ENCODE data around the gene DLGAP1. TPM values are rescaled to one million over a fixed set of nuclear protein-coding genes. Genes with fewer than 3 reads are reported as not detected.

DLGAP1 gene
- total and polyA plus RNA-seq, 9 donors, result 2.0 to 42.7 (median 3.8) TPM

GRCh38 chr18:3649633-3650426 lies 805.3 kb downstream of the DLGAP1 start:
- TF ChIP-seq POLR2A (IDR thresholded peaks at IDR 0.05) (no peak), CTCF (IDR thresholded peaks at IDR 0.05) (no peak)
- no peak overlapping the region for H3K27ac ChIP-seq
- H3K36me3 ChIP-seq, result no peaks in the 10 kb centered on the region
- DNase-seq, result peak in 4 of 5 donors; percentile 45 to 68 (median 56)
- peaks cover 12% of the 10 kb centered on the region for H3K4me1 ChIP-seq (ENCODE audit: insufficient read depth)
- H3K4me3 ChIP-seq, result no peak overlapping the region
- intact Hi-C loops (cut with DNase I), result loop anchor here in 1 of 4 donors (5.0 kb wide), 1 partner anchor 53 kb away; no protein-coding TSS in a partner anchor
- H3K9me3 ChIP-seq, result no peaks in the 10 kb centered on the region
- 39 to 81% (median 55%) methylated on average over 8 of the region's 8 CpGs for WGBS, 3 donors
- H3K27me3 ChIP-seq, result no peaks in the 10 kb centered on the region

- intact Hi-C loops (cut with DNase I), result no loop called here
- Histone ChIP-seq H3K4me3 (no peak overlapping the region), H3K9me3 (no peaks in the 10 kb centered on the region), H3K27me3 (no peaks in the 10 kb centered on the region), H3K4me1 (ENCODE audit: insufficient read depth) (peaks cover 9% of the 10 kb centered on the region), H3K27ac (no peak overlapping the region), H3K36me3 (no peaks in the 10 kb centered on the region)
- TF ChIP-seq EP300 (IDR thresholded peaks at IDR 0.05) (no peak), CTCF (IDR thresholded peaks at IDR 0.05) (no peak), POLR2A (IDR thresholded peaks at IDR 0.05) (no peak)
- no peak for DNase-seq
- 51 to 70% (median 67%) methylated on average over 6 of the region's 6 CpGs for WGBS, 3 donors
These were observed 805.9 kb downstream of the DLGAP1 start for GRCh38 chr18:3649135-3649632.

- DNase-seq, result no peak
- no peak overlapping the region for H3K27ac ChIP-seq
- intact Hi-C loops (cut with DNase I), result no loop called here
- no peaks in the 10 kb centered on the region for H3K27me3 ChIP-seq
- H3K36me3 ChIP-seq, result no peaks in the 10 kb centered on the region
- TF ChIP-seq POLR2A (IDR thresholded peaks at IDR 0.05) (no peak), EP300 (IDR thresholded peaks at IDR 0.05) (no peak), CTCF (IDR thresholded peaks at IDR 0.05) (no peak)
- WGBS, 3 donors, result 56 to 66% (median 57%) methylated on average over 2 of the region's 2 CpGs
- H3K4me3 ChIP-seq, result no peak overlapping the region
- H3K4me1 ChIP-seq (ENCODE audit: insufficient read depth), result peaks cover 5% of the 10 kb centered on the region
- no peaks in the 10 kb centered on the region for H3K9me3 ChIP-seq
These were observed 806.5 kb downstream of the DLGAP1 start for GRCh38 chr18:3648641-3649040.

- 77 to 91% (median 90%) methylated on average over 6 of the region's 6 CpGs for WGBS, 3 donors
These were observed 806.9 kb downstream of the DLGAP1 start for GRCh38 chr18:3648200-3648599.

More at GRCh38 chr18:3648200-3648599, 806.9 kb downstream of the DLGAP1 start:
- Histone ChIP-seq H3K9me3 (no peaks in the 10 kb centered on the region), H3K27me3 (no peaks in the 10 kb centered on the region), H3K4me1 (ENCODE audit: insufficient read depth) (peaks cover 5% of the 10 kb centered on the region), H3K27ac (no peak overlapping the region), H3K36me3 (no peaks in the 10 kb centered on the region), H3K4me3 (no peak overlapping the region)
- intact Hi-C loops (cut with DNase I), result no loop called here
- DNase-seq, result no peak
- TF ChIP-seq EP300 (IDR thresholded peaks at IDR 0.05) (no peak), POLR2A (IDR thresholded peaks at IDR 0.05) (no peak), CTCF (IDR thresholded peaks at IDR 0.05) (no peak)
